Uterus (tissue), 4 donors: ENCODE data around the gene SH3PXD2A. TPM values are rescaled to one million over a fixed set of nuclear protein-coding genes. Genes with fewer than 3 reads are reported as not detected.

Experiments used
- DNase-seq, 2 donors: peaks; one replicate each; pipeline ENCODE4 v3.0.0-alpha.2; 2019 to 2020
- H3K27ac ChIP-seq, 2 donors: fragments of 200-600 bp; sonication (generic); 1 replicate in 1 of 2; 2 replicates in 1 of 2; pipeline ENCODE4 v1.5.1; 2016 to 2018
- H3K27me3 ChIP-seq, 2 donors: fragments of 200-600 bp; sonication (generic); one replicate each; pipeline ENCODE4 v1.5.1; 2018 to 2019; ENCODE audit warnings: control low read depth in 1 of 2
- H3K36me3 ChIP-seq, 2 donors: fragments of 200-600 bp; sonication (generic); one replicate each; pipeline ENCODE4 v1.5.1; 2019; ENCODE audit warnings: control low read depth in 1 of 2
- H3K4me1 ChIP-seq, 2 donors: fragments of 200-600 bp; sonication (generic); one replicate each; pipeline ENCODE4 v1.5.1; 2018 to 2019; ENCODE audit warnings: control low read depth in 1 of 2
- H3K4me3 ChIP-seq, 2 donors: fragments of 200-600 bp; sonication (generic); 1 replicate in 1 of 2; 2 replicates in 1 of 2; pipeline ENCODE4 v1.5.1; 2018 to 2019; ENCODE audit warnings: mild to moderate bottlenecking in 1 of 2
- H3K9me3 ChIP-seq, 2 donors: fragments of 200-600 bp; sonication (generic); one replicate each; pipeline ENCODE4 v1.5.1; 2019; ENCODE audit warnings: control low read depth in 1 of 2
- CTCF ChIP-seq, 4 experiments: fragments of 200-600 bp in 2 of 4; fragments of 450-650 bp in 2 of 4; sonication (generic) in 2 of 4; IDR thresholded peaks; one replicate each; pipeline ENCODE4 v1.5.1; 2016 to 2019; ENCODE audit warnings: antibody characterized with exemption in 4 of 4, mild to moderate bottlenecking in 2 of 4, moderate library complexity in 1 of 4
- POLR2A ChIP-seq, 2 donors: fragments of 450-650 bp; IDR thresholded peaks; one replicate each; pipeline ENCODE4 v1.6.1; 2016; ENCODE audit warnings: antibody characterized with exemption in 2 of 2, mild to moderate bottlenecking in 1 of 2, moderate library complexity in 1 of 2
- intact Hi-C: fragments of 100-400 bp; cut with DNase I; formaldehyde crosslinking; loops from one replicate; pipeline ENCODE4 v1.15.1; 2023; ENCODE audit warnings: low total_unique reads
- total RNA-seq, 4 donors: library from RNA; depleted of rRNA in 3 of 4; stranded (reverse); fragments of >200 nt in 3 of 4; gene quantifications; one replicate each; pipeline versions ENCODE4 v1.1.0 to v1.2.4, GENCODE V29; 2014 to 2023
- donor health status: DM: yes; HTN: yes; CAD: no.

The SH3PXD2A gene
- total RNA-seq, 4 donors from 2014 or later: 12.6 to 117 (median 46.6) TPM

- no peaks in the 10 kb centered on the region for H3K27me3 ChIP-seq
- peak in 1 of 2 donors; percentile 25 for DNase-seq
- H3K27ac ChIP-seq: peak overlapping the region; percentile 50 to 75
- TF ChIP-seq POLR2A (IDR thresholded peaks at IDR 0.05) (no peak), CTCF (IDR thresholded peaks at IDR 0.05) (no peak)
- no peaks in the 10 kb centered on the region for H3K4me1 ChIP-seq
- no peaks in the 10 kb centered on the region for H3K36me3 ChIP-seq
- H3K9me3 ChIP-seq: no peaks in the 10 kb centered on the region
- intact Hi-C loops: no loop called here
- no peak overlapping the region for H3K4me3 ChIP-seq
Observed at GRCh38 chr10:103895411-103896186, 40.2 kb upstream of the SH3PXD2A start.

- TF ChIP-seq CTCF (IDR thresholded peaks at IDR 0.05) (no peak), POLR2A (IDR thresholded peaks at IDR 0.05) (no peak)
- Histone ChIP-seq H3K4me3 (no peak overlapping the region), H3K4me1 (no peaks in the 10 kb centered on the region), H3K9me3 (no peaks in the 10 kb centered on the region), H3K27me3 (no peaks in the 10 kb centered on the region), H3K36me3 (no peaks in the 10 kb centered on the region), H3K27ac (peak overlapping the region; percentile 50 to 75)
- no peak for DNase-seq
- intact Hi-C loops: no loop called here
Observed at GRCh38 chr10:103894441-103894864, 39.1 kb upstream of the SH3PXD2A start.

- TF ChIP-seq POLR2A (IDR thresholded peaks at IDR 0.05): no peak
- TF ChIP-seq CTCF (IDR thresholded peaks at IDR 0.05): no peak
- no peaks in the 10 kb centered on the region for H3K9me3 ChIP-seq
- H3K4me1 ChIP-seq: no peaks in the 10 kb centered on the region
- no peaks in the 10 kb centered on the region for H3K36me3 ChIP-seq
- intact Hi-C loops: no loop called here
- no peaks in the 10 kb centered on the region for H3K27me3 ChIP-seq
- peak overlapping the region; percentile 50 to 75 for H3K27ac ChIP-seq
- H3K4me3 ChIP-seq: no peak overlapping the region
- no peak for DNase-seq
Observed at GRCh38 chr10:103893817-103894216, 38.4 kb upstream of the SH3PXD2A start.

- no peak overlapping the region for H3K4me3 ChIP-seq
- H3K27ac ChIP-seq: no peak overlapping the region
- H3K4me1 ChIP-seq: no peaks in the 10 kb centered on the region
- no peaks in the 10 kb centered on the region for H3K27me3 ChIP-seq
- H3K9me3 ChIP-seq: no peaks in the 10 kb centered on the region
- TF ChIP-seq POLR2A (IDR thresholded peaks at IDR 0.05) (no peak), CTCF (IDR thresholded peaks at IDR 0.05) (no peak)
- intact Hi-C loops: no loop called here
- no peak for DNase-seq
- H3K36me3 ChIP-seq: no peaks in the 10 kb centered on the region
Observed at GRCh38 chr10:103892181-103892580, 36.8 kb upstream of the SH3PXD2A start.

GRCh38 chr10:103890688-103891087, 35.3 kb upstream of the SH3PXD2A start:
- Histone ChIP-seq H3K36me3 (no peaks in the 10 kb centered on the region), H3K27ac (peak overlapping the region in 1 of 2 donors; percentile 17), H3K4me3 (no peak overlapping the region), H3K27me3 (no peaks in the 10 kb centered on the region), H3K9me3 (no peaks in the 10 kb centered on the region), H3K4me1 (no peaks in the 10 kb centered on the region)
- DNase-seq: no peak
- TF ChIP-seq CTCF (IDR thresholded peaks at IDR 0.05): no peak
- TF ChIP-seq POLR2A (IDR thresholded peaks at IDR 0.05): no peak
- intact Hi-C loops: no loop called here
